Colonic mucosa (tissue), 4 donors: ENCODE measurements around the gene MTG1. TPM values are rescaled to one million over a fixed set of nuclear protein-coding genes. Genes with fewer than 3 reads are reported as not detected.
A peak's percentile ranks its signal among the peaks of the same experiment; 100 is the strongest.

Experiments
- DNase-seq: peaks from one replicate; pipeline ENCODE4 v3.0.0-alpha.2; 2020
- H3K27ac ChIP-seq: fragments of 200-600 bp; one replicate; pipeline ENCODE4 v1.8.0; 2021
- H3K27me3 ChIP-seq: fragments of 200-600 bp; one replicate; pipeline ENCODE4 v1.8.0; 2021
- H3K36me3 ChIP-seq: fragments of 200-600 bp; one replicate; pipeline ENCODE4 v1.8.0; 2021
- H3K4me1 ChIP-seq: fragments of 200-600 bp; one replicate; pipeline ENCODE4 v1.8.0; 2021; ENCODE audit warnings: mild to moderate bottlenecking
- H3K4me3 ChIP-seq: fragments of 200-600 bp; one replicate; pipeline ENCODE4 v1.8.0; 2021
- H3K9ac ChIP-seq, 2 donors: one replicate each; pipeline ENCODE4 v1.7.0; 2013; ENCODE audit warnings: control low read depth in 2 of 2, low read depth in 2 of 2, low read length in 2 of 2
- H3K9me3 ChIP-seq: fragments of 200-600 bp; one replicate; pipeline ENCODE4 v1.8.0; 2021
- intact Hi-C: fragments of 100-400 bp; cut with DNase I; formaldehyde crosslinking; loops from one replicate; pipeline ENCODE4 v1.14.1; 2022
- total RNA-seq, 2 donors: library from RNA; stranded (reverse); fragmentation: NEBNext Ultra II Directional in 1 of 2; extraction: Animal tissue kit (Norgen Biotek cat#: 25700) in 1 of 2; gene quantifications; one replicate each; pipeline ENCODE4 v1.2.1, GENCODE V29; 2021
- TF ChIP-seq, protein P1 (sequence below): fragments of 200-600 bp; IDR thresholded peaks from one replicate; pipeline ENCODE4 v1.8.0; 2022; ENCODE audit warnings: antibody characterized with exemption, mild to moderate bottlenecking
- donor health status: healthy.
- donor health status: DM: no; HTN: no; CAD: no.
- donor health status: DM: no; HTN: no; CAD: no.

MTG1 gene
- total RNA-seq, 2 donors from 2014 or later: 31.2 to 59.5 TPM

DNA sequence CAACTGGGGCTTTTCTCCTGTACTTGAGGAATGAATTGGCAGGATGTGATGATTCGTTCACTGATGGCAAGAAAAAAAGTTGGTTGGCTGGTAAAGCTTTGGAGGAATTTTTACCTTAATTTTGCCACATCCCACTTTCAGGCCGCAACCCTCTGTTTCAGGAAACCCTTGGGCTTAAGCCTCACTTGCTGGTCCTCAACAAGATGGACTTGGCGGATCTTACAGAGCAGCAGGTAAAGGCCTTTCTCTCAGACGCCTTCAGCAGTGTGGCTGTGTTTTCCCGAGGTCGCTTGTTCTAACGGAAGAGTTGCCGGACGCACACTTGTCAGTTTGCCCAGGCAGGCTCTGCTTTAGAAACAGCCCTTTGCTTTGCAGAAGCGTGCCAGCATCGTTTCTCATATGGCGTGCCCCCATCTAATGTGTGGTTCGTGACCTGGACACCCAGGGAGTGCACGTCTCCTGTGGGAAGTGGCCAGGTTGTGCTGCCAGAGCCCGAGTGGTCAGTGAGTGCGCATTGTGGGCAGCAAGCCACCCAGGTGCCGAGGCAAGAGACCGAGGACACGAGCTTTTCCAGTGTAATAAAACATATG lies 2.2 kb downstream of the MTG1 start:
- Histone ChIP-seq H3K4me1 (peaks cover 8% of the 10 kb centered on the region), H3K4me3 (no peak overlapping the region), H3K27me3 (no peaks in the 10 kb centered on the region), H3K27ac (no peak overlapping the region), H3K36me3 (peaks cover 12% of the 10 kb centered on the region), H3K9ac (no peak overlapping the region), H3K9me3 (no peaks in the 10 kb centered on the region)
- TF ChIP-seq, protein P1, sequence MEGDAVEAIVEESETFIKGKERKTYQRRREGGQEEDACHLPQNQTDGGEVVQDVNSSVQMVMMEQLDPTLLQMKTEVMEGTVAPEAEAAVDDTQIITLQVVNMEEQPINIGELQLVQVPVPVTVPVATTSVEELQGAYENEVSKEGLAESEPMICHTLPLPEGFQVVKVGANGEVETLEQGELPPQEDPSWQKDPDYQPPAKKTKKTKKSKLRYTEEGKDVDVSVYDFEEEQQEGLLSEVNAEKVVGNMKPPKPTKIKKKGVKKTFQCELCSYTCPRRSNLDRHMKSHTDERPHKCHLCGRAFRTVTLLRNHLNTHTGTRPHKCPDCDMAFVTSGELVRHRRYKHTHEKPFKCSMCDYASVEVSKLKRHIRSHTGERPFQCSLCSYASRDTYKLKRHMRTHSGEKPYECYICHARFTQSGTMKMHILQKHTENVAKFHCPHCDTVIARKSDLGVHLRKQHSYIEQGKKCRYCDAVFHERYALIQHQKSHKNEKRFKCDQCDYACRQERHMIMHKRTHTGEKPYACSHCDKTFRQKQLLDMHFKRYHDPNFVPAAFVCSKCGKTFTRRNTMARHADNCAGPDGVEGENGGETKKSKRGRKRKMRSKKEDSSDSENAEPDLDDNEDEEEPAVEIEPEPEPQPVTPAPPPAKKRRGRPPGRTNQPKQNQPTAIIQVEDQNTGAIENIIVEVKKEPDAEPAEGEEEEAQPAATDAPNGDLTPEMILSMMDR: no peak
- intact Hi-C loops: no loop called here
- no peak for DNase-seq

DNA sequence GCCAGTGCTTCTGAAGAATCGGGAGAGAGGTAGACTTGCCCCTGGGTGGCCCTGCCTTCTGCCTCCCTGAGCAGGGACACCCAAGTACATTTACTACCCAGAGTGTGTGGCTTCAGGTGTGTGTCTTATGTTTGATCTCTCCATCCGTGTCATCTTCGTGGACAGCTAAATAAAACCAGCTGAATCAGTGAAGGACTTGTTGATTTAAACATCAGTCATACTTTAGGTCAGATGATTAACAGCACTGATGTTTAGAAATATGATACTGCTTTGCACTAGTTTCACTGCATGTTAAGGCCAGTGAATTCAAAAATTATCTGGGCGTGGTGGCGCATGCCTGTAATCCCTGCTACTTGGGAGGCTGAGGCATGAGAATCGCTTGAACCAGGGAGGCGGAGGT lies 4.0 kb downstream of the MTG1 start:
- Histone ChIP-seq H3K27me3 (no peaks in the 10 kb centered on the region), H3K4me3 (no peak overlapping the region), H3K4me1 (peaks cover 8% of the 10 kb centered on the region), H3K27ac (no peak overlapping the region), H3K9me3 (no peaks in the 10 kb centered on the region), H3K9ac (no peak overlapping the region), H3K36me3 (peaks cover 12% of the 10 kb centered on the region)
- DNase-seq: no peak
- intact Hi-C loops: no loop called here
- TF ChIP-seq, protein P1: no peak

- H3K36me3 ChIP-seq: peaks cover 12% of the 10 kb centered on the region
These were observed 5.2 kb downstream of the MTG1 start for GRCh38 chr10:133399123-133399601.

DNA sequence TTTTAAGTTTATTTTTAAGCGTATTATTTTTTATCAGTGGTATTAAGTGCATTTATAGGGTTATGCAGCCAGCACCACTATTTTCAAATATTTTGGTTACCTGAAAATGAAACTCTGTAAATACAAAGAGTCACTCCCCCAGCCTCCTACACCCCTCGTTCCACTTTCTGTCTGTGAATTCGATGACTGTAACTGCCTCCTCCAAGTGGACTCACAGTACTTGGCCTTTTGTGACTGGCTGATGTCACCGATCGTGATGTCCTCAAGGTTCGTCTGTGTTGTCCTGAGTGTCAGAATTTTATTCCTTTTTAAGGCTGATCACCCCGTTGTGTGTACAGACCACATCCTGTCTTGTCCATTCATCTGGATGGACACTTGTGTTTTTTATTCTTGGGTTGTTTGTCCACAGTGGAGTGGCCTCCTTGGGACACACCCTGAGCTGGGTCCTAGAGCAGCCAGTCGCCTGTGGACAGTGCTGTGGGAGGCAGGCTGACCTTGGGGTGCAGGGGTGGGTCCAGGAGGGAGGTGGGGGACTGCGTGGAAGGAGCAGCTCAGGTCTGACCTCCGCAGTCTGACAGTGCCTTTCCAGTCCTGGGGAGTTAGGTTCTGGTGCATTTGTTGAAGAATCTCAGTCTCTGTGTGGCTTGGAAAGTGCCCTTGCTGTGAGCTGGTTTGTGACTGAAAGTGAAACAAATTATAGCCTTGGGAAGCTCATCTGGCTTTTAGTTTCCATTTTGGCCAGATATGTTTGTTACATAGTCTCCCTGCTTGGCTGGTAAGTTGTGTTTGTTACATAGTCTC lies 6.9 kb downstream of the MTG1 start:
- Histone ChIP-seq H3K4me1 (no peaks in the 10 kb centered on the region), H3K4me3 (no peak overlapping the region), H3K27me3 (no peaks in the 10 kb centered on the region), H3K36me3 (peaks cover 12% of the 10 kb centered on the region), H3K9ac (no peak overlapping the region), H3K27ac (peak overlapping the region; percentile 44), H3K9me3 (no peaks in the 10 kb centered on the region)
- TF ChIP-seq, protein P1: no peak
- intact Hi-C loops: no loop called here
- DNase-seq: no peak

More at GRCh38 chr10:133399123-133399601, 5.2 kb downstream of the MTG1 start:
- Histone ChIP-seq H3K4me3 (no peak overlapping the region), H3K4me1 (peaks cover 8% of the 10 kb centered on the region), H3K9ac (no peak overlapping the region), H3K9me3 (no peaks in the 10 kb centered on the region), H3K27ac (no peak overlapping the region), H3K27me3 (no peaks in the 10 kb centered on the region)
- no peak for DNase-seq
- intact Hi-C loops: no loop called here
- TF ChIP-seq, protein P1: no peak

DNA sequence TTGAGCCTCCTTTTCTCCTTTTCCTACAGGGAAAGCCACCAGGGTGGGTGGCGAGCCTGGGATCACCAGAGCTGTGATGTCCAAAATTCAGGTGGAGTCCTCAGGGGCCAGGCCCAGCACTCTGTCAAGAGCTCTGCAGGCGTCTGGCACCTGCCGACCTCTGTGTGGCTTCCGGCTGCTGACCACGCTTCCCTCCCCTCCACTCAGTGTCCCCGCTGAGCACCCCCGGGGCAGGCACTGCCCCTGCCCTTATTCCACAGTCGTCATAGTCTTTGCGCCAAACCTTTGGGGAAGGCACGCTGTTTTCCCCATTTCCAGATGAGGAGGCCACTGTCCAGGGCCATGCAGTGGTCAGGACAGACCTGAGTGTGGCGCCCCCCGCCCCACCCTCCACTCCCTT lies 7.5 kb downstream of the MTG1 start:
- peaks cover 12% of the 10 kb centered on the region for H3K36me3 ChIP-seq
- H3K9me3 ChIP-seq: no peaks in the 10 kb centered on the region
- no peak overlapping the region for H3K4me3 ChIP-seq
- no peak for DNase-seq
- H3K27ac ChIP-seq: peak overlapping the region; percentile 44
- no peaks in the 10 kb centered on the region for H3K27me3 ChIP-seq
- TF ChIP-seq, protein P1: no peak
- no peaks in the 10 kb centered on the region for H3K4me1 ChIP-seq
- intact Hi-C loops: no loop called here
- peak overlapping the region in 1 of 2 donors; percentile 8 for H3K9ac ChIP-seq
